HepG2 (cell line): ENCODE results near the gene WBP1. TPM values are rescaled to one million over a fixed set of nuclear protein-coding genes. Genes with fewer than 3 reads are reported as not detected.
A peak's percentile ranks its signal among the peaks of the same experiment; 100 is the strongest.

Source experiments
- AHDC1 ChIP-seq: sonication (generic); formaldehyde crosslinking; IDR thresholded peaks from 2 replicates; pipeline ENCODE4 v1.5.1; 2020; ENCODE audit warnings: mild to moderate bottlenecking, missing genetic modification reagents, borderline replicate concordance
- CHD4 ChIP-seq: fragments of 200-600 bp; sonication (generic); IDR thresholded peaks from 2 replicates; pipeline ENCODE4 v1.7.0; 2017; ENCODE audit warnings: mild to moderate bottlenecking, low read length, borderline replicate concordance
- DR1 ChIP-seq: sonication (generic); formaldehyde crosslinking; IDR thresholded peaks from 2 replicates; pipeline ENCODE4 v1.8.0; 2021; ENCODE audit warnings: mild to moderate bottlenecking, missing genetic modification reagents, inconsistent platforms
- FOXA1 ChIP-seq, 2 experiments: fragments of 450-650 bp in 1 of 2; sonication (generic) in 1 of 2; formaldehyde crosslinking in 1 of 2; IDR thresholded peaks; 2 replicates each; pipeline versions ENCODE4 v1.4.0 to v1.6.1; 2016 to 2020; ENCODE audit warnings: missing genetic modification reagents in 1 of 2
- MIER2 ChIP-seq: IDR thresholded peaks from 2 replicates; pipeline ENCODE4 v1.6.1; 2016; ENCODE audit warnings: missing biosample characterization, missing genetic modification reagents
- MYPOP ChIP-seq: sonication (generic); formaldehyde crosslinking; IDR thresholded peaks from 2 replicates; pipeline ENCODE4 v1.8.1; 2023; ENCODE audit warnings: mild to moderate bottlenecking, moderate library complexity, missing genetic modification reagents
- NFYC ChIP-seq: IDR thresholded peaks from 2 replicates; pipeline ENCODE4 v1.6.1; 2016; ENCODE audit warnings: missing genetic modification reagents, missing compliant biosample characterization
- ONECUT2 ChIP-seq: sonication (generic); formaldehyde crosslinking; IDR thresholded peaks from 2 replicates; pipeline ENCODE4 v1.4.0; 2020; ENCODE audit warnings: missing genetic modification reagents
- POLR2AphosphoS2 ChIP-seq: IDR thresholded peaks from 2 replicates; pipeline ENCODE4 v1.6.1; 2011; ENCODE audit warnings: low read depth, low read length, improper control_type of control experiment
- RERE ChIP-seq: IDR thresholded peaks from 2 replicates; pipeline ENCODE4 v1.6.1; 2016; ENCODE audit warnings: low read depth, missing genetic modification reagents, missing compliant biosample characterization
- SP140L ChIP-seq: sonication (generic); formaldehyde crosslinking; IDR thresholded peaks from 2 replicates; pipeline ENCODE4 v1.4.0; 2020; ENCODE audit warnings: missing genetic modification reagents, borderline replicate concordance
- TBP ChIP-seq: sonication (generic); formaldehyde crosslinking; IDR thresholded peaks from 2 replicates; pipeline ENCODE4 v1.5.0; 2020; ENCODE audit warnings: missing genetic modification reagents
- ZBTB7A ChIP-seq: sonication (generic); formaldehyde crosslinking; IDR thresholded peaks from 2 replicates; pipeline ENCODE4 v1.8.0; 2022; ENCODE audit warnings: mild to moderate bottlenecking, missing genetic modification reagents
- ZNF232 ChIP-seq: sonication (generic); formaldehyde crosslinking; IDR thresholded peaks from 2 replicates; pipeline ENCODE4 v1.4.0; 2020; ENCODE audit warnings: missing genetic modification reagents, borderline replicate concordance
- ZNF564 ChIP-seq: sonication (generic); formaldehyde crosslinking; IDR thresholded peaks from 2 replicates; pipeline ENCODE4 v1.8.1; 2023; ENCODE audit warnings: mild to moderate bottlenecking, missing genetic modification reagents
- ZNF816 ChIP-seq: sonication (generic); formaldehyde crosslinking; IDR thresholded peaks from 2 replicates; pipeline ENCODE4 v1.8.0; 2022; ENCODE audit warnings: missing genetic modification reagents, mild to moderate bottlenecking, borderline replicate concordance
- ZNF850 ChIP-seq: sonication (generic); formaldehyde crosslinking; conservative IDR thresholded peaks from 2 replicates; pipeline ENCODE4 v1.9.0; 2021; ENCODE audit warnings: mild to moderate bottlenecking, missing genetic modification reagents
- polyA plus RNA-seq, 8 experiments: library from polyadenylated mRNA; depleted of rRNA in 3 of 8; stranded (reverse) in 7 of 8; unstranded in 1 of 8; fragments of >200 nt; fragmentation: Illumina TruSeq in 4 of 8; extraction: Trizol in 4 of 8; gene quantifications; 2 replicates each; pipeline versions ENCODE4 v1.2.1 to v1.2.3, GENCODE V29; 2011 to 2016; ENCODE audit warnings: low read depth in 4 of 8, missing spikeins in 1 of 8, mixed read lengths in 1 of 8; ENCODE audit not compliant: insufficient read depth in 1 of 8
- total RNA-seq, 5 experiments: library from RNA; depleted of rRNA; stranded (reverse); fragments of >200 nt; fragmentation: Illumina TruSeq; extraction: Trizol; gene quantifications; 2 replicates each; pipeline ENCODE4 v1.2.3, GENCODE V29; 2016; ENCODE audit warnings: low read depth in 1 of 5

WBP1 gene
- total and polyA plus RNA-seq, 2 of the 13 experiments (the other 11 are each of a cell fraction or from before 2014, with no cell fraction given): 38.8 to 85.7 TPM

- TF ChIP-seq AHDC1 (CRISPR knock-in tag) (no peak), FOXA1 (IDR thresholded peaks at IDR 0.05) (no peak), FOXA1 (CRISPR knock-in tag; IDR thresholded peaks at IDR 0.05) (peak; percentile 32), ZNF564 (CRISPR knock-in tag) (peak; percentile 37), ONECUT2 (peak; percentile 39; the same call in 1 of the 2 replicates), ZNF816 (CRISPR knock-in tag) (peak; percentile 75), CHD4 (no peak), NFYC (CRISPR knock-in tag) (peak; percentile 51; the same call in 1 of the 2 replicates), ZNF850 (peak; percentile 97), SP140L (no peak; the same call in 1 of the 2 replicates), MIER2 (CRISPR knock-in tag) (peak; percentile 10; the same call in 1 of the 2 replicates), MYPOP (peak; percentile 82), RERE (CRISPR knock-in tag) (no peak), ZNF232 (CRISPR knock-in tag) (peak; percentile 62; the same call in 1 of the 2 replicates), DR1 (CRISPR knock-in tag) (peak; percentile 97), POLR2AphosphoS2 (peak; percentile 85; the same call in 1 of the 2 replicates), ZBTB7A (peak; percentile 74), TBP (CRISPR knock-in tag) (no peak)
These were observed 16.4 kb upstream of the WBP1 start, which contains the start of gene RTKN (continued) for GRCh38 chr2:74441690-74442482.
